ENCODE data around the gene KIF6.

The KIF6 gene

GRCh38 chr6:39341352-39341751, 383.9 kb downstream of the KIF6 start:
- no peak for TF ChIP-seq GABPA (IDR thresholded peaks at IDR 0.05; ENCODE audit: low read depth)
- TF ChIP-seq SPI1 (IDR thresholded peaks at IDR 0.05; ENCODE audit: borderline replicate concordance, low read depth), result no peak
- TF ChIP-seq, protein P1, sequence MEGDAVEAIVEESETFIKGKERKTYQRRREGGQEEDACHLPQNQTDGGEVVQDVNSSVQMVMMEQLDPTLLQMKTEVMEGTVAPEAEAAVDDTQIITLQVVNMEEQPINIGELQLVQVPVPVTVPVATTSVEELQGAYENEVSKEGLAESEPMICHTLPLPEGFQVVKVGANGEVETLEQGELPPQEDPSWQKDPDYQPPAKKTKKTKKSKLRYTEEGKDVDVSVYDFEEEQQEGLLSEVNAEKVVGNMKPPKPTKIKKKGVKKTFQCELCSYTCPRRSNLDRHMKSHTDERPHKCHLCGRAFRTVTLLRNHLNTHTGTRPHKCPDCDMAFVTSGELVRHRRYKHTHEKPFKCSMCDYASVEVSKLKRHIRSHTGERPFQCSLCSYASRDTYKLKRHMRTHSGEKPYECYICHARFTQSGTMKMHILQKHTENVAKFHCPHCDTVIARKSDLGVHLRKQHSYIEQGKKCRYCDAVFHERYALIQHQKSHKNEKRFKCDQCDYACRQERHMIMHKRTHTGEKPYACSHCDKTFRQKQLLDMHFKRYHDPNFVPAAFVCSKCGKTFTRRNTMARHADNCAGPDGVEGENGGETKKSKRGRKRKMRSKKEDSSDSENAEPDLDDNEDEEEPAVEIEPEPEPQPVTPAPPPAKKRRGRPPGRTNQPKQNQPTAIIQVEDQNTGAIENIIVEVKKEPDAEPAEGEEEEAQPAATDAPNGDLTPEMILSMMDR (IDR thresholded peaks at IDR 0.05; ENCODE audit: insufficient read depth, low read length), result no peak
- TF ChIP-seq, protein P2, sequence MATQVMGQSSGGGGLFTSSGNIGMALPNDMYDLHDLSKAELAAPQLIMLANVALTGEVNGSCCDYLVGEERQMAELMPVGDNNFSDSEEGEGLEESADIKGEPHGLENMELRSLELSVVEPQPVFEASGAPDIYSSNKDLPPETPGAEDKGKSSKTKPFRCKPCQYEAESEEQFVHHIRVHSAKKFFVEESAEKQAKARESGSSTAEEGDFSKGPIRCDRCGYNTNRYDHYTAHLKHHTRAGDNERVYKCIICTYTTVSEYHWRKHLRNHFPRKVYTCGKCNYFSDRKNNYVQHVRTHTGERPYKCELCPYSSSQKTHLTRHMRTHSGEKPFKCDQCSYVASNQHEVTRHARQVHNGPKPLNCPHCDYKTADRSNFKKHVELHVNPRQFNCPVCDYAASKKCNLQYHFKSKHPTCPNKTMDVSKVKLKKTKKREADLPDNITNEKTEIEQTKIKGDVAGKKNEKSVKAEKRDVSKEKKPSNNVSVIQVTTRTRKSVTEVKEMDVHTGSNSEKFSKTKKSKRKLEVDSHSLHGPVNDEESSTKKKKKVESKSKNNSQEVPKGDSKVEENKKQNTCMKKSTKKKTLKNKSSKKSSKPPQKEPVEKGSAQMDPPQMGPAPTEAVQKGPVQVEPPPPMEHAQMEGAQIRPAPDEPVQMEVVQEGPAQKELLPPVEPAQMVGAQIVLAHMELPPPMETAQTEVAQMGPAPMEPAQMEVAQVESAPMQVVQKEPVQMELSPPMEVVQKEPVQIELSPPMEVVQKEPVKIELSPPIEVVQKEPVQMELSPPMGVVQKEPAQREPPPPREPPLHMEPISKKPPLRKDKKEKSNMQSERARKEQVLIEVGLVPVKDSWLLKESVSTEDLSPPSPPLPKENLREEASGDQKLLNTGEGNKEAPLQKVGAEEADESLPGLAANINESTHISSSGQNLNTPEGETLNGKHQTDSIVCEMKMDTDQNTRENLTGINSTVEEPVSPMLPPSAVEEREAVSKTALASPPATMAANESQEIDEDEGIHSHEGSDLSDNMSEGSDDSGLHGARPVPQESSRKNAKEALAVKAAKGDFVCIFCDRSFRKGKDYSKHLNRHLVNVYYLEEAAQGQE (IDR thresholded peaks at IDR 0.05; ENCODE audit: insufficient replicate concordance, low read depth), result no peak
- no peak for TF ChIP-seq POLR2AphosphoS5 (IDR thresholded peaks at IDR 0.05; ENCODE audit: low read depth)
- no peak overlapping the region for H3K27ac ChIP-seq (replicated peaks)
- H3K4me3 ChIP-seq (replicated peaks; ENCODE audit: insufficient read depth, low read length), result no peak overlapping the region
- no peak for DNase-seq (ENCODE audit: low read depth in 1 of 2, low spot score in 1 of 2)
- H3K27me3 ChIP-seq (ENCODE audit: insufficient read depth, poor library complexity, severe bottlenecking), result no peaks in the 10 kb centered on the region

GRCh38 chr6:39339868-39340550, 385.2 kb downstream of the KIF6 start:
- H3K4me3 ChIP-seq (replicated peaks; ENCODE audit: insufficient read depth, low read length), result no peak overlapping the region
- DNase-seq (ENCODE audit: low read depth in 1 of 2, low spot score in 1 of 2), result peak in 1 of 2 experiments; percentile 20
- TF ChIP-seq, protein P2 (IDR thresholded peaks at IDR 0.05; ENCODE audit: insufficient replicate concordance, low read depth), result no peak
- TF ChIP-seq GABPA (IDR thresholded peaks at IDR 0.05; ENCODE audit: low read depth), result no peak
- TF ChIP-seq SPI1 (IDR thresholded peaks at IDR 0.05; ENCODE audit: borderline replicate concordance, low read depth), result no peak
- TF ChIP-seq, protein P1 (IDR thresholded peaks at IDR 0.05; ENCODE audit: insufficient read depth, low read length), result no peak
- TF ChIP-seq POLR2AphosphoS5 (IDR thresholded peaks at IDR 0.05; ENCODE audit: low read depth), result no peak
- no peaks in the 10 kb centered on the region for H3K27me3 ChIP-seq (ENCODE audit: insufficient read depth, poor library complexity, severe bottlenecking)
- H3K27ac ChIP-seq (replicated peaks), result no peak overlapping the region

DNA sequence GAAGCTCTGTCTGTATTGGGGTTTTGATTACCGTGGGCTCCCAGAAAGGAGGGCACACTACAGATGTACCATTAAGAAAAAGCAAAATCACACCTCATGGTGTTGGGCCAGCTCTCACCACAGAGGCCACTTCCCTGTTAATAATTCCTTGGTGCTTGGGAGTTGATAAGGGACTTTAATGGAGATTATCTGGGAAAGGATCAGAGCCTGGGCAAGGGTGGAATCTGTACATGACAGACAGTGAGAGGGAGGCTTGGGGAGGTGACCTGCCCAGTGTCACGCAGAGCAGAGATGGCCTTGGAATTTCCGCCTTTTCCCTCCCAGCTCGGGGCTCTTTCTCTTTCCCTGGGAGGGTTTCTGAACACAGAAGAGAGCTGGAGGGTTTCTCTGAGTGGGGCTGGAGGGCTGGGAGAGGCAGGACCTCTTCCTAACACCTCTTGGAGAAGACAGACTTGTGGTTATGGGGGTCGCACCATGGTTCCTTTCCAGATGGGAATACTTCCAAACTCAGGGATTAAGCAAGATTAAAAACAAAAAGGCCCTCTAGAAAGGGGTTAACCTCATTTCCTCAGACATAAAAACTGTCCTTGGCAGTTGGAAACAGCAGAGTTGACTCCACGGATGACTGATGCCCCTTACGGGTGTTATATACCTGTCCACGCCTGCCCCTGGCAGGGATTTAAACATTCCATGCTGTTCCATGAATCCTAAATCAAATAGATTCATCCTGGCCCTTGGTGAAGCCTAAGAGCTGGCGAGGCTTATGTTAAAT, 385.9 kb downstream of the KIF6 start:
- TF ChIP-seq POLR2AphosphoS5 (IDR thresholded peaks at IDR 0.05; ENCODE audit: low read depth) (no peak), SPI1 (IDR thresholded peaks at IDR 0.05; ENCODE audit: borderline replicate concordance, low read depth) (no peak), GABPA (IDR thresholded peaks at IDR 0.05; ENCODE audit: low read depth) (no peak)
- TF ChIP-seq, protein P2 (IDR thresholded peaks at IDR 0.05; ENCODE audit: insufficient replicate concordance, low read depth), result no peak
- TF ChIP-seq, protein P1 (IDR thresholded peaks at IDR 0.05; ENCODE audit: insufficient read depth, low read length), result no peak
- DNase-seq (ENCODE audit: low read depth in 1 of 2, low spot score in 1 of 2), result no peak
- Histone ChIP-seq H3K27ac (replicated peaks) (no peak overlapping the region), H3K27me3 (ENCODE audit: insufficient read depth, poor library complexity, severe bottlenecking) (no peaks in the 10 kb centered on the region), H3K4me3 (replicated peaks; ENCODE audit: insufficient read depth, low read length) (no peak overlapping the region)
